Ovary (tissue), 9 donors: Measurements from ENCODE around the gene NSMF. TPM values are rescaled to one million over a fixed set of nuclear protein-coding genes. Genes with fewer than 3 reads are reported as not detected.

Experiments
- DNase-seq, 5 donors: peaks; one replicate each; pipeline ENCODE4 v3.0.0-alpha.2; 2019 to 2020
- H3K27ac ChIP-seq, 2 donors: fragments of 200-600 bp; one replicate each; pipeline versions ENCODE4 v1.5.1 to v1.8.0; 2019 to 2022
- H3K27me3 ChIP-seq: fragments of 200-600 bp; one replicate; pipeline ENCODE4 v1.8.0; 2022
- H3K36me3 ChIP-seq: fragments of 200-600 bp; sonication (generic); one replicate; pipeline ENCODE4 v1.5.1; 2019
- H3K4me1 ChIP-seq: one replicate; pipeline ENCODE4 v1.8.1; 2013; ENCODE audit warnings: mild to moderate bottlenecking, moderate library complexity; ENCODE audit not compliant: insufficient read depth
- H3K4me3 ChIP-seq: fragments of 200-600 bp; sonication (generic); one replicate; pipeline ENCODE4 v1.5.1; 2017
- H3K9me3 ChIP-seq, 2 donors: fragments of 200-600 bp in 1 of 2; sonication (generic) in 1 of 2; one replicate each; pipeline versions ENCODE4 v1.5.1 to v1.8.1; 2013 to 2019; ENCODE audit warnings: mild to moderate bottlenecking in 1 of 2, moderate library complexity in 1 of 2
- EP300 ChIP-seq: sonication (generic); formaldehyde crosslinking; IDR thresholded peaks from one replicate; pipeline ENCODE4 v1.6.1; 2017; ENCODE audit warnings: antibody characterized with exemption
- POLR2A ChIP-seq: fragments of 450-650 bp; IDR thresholded peaks from one replicate; pipeline ENCODE4 v1.6.1; 2017; ENCODE audit warnings: antibody characterized with exemption, mild to moderate bottlenecking, moderate library complexity
- WGBS, 3 donors: extraction: QIAGEN DNeasy Blood & Tissue Kit in 1 of 3; methylation state at CpG; one replicate each; pipeline versions ENCODE4 v1.1.5 to v1.1.7; 2013 to 2017; 5-methylcytosine and 5-hydroxymethylcytosine counted together
- intact Hi-C, 4 donors: fragments of 100-400 bp; cut with DNase I; formaldehyde crosslinking; loops; one replicate each; pipeline versions ENCODE4 v1.11.0 to v1.15.1; 2022 to 2023
- polyA plus RNA-seq, 2 donors: library from polyadenylated mRNA; stranded (reverse); fragments of 200-250 nt in 1 of 2; fragments of 350-450 nt in 1 of 2; fragmentation: Illumina TruSeq in 1 of 2; extraction: RNeasy Lipid Tissue Mini Kit (QIAGEN cat#74804) in 1 of 2; gene quantifications; one replicate each; pipeline ENCODE4 v1.2.3, GENCODE V29; 2013 to 2014
- total RNA-seq, 7 donors: library from RNA; depleted of rRNA in 2 of 7; stranded (reverse); fragments of >200 nt in 2 of 7; fragmentation: NEBNext Ultra II Directional in 3 of 7; extraction: Animal tissue kit (Norgen Biotek cat#: 25700) in 3 of 7; gene quantifications; one replicate each; pipeline versions ENCODE4 v1.1.0 to v1.2.4, GENCODE V29; 2016 to 2023
- TF ChIP-seq, protein P1 (sequence below), 3 donors: fragments of 450-650 bp in 2 of 3; fragments of 200-600 bp in 1 of 3; IDR thresholded peaks; one replicate each; pipeline versions ENCODE4 v1.5.1 to v1.8.0; 2016 to 2022; ENCODE audit warnings: antibody characterized with exemption in 3 of 3, mild to moderate bottlenecking in 1 of 3
- donor health status: DM: no; HTN: no; CAD: no; lungs with moderate emphysema.
- donor health status: DM: no; HTN: no; CAD: no.
- donor health status: Bipolar disorder and iron deficiency.
- donor health status: DM: yes; HTN: yes; CAD: no.
- donor health status: DM: no; HTN: no; CAD: no.
- donor health status: DM: yes; HTN: yes; CAD: no.

Gene NSMF
- total and polyA plus RNA-seq, 9 donors: 22.9 to 50.3 (median 29.5) TPM

DNA sequence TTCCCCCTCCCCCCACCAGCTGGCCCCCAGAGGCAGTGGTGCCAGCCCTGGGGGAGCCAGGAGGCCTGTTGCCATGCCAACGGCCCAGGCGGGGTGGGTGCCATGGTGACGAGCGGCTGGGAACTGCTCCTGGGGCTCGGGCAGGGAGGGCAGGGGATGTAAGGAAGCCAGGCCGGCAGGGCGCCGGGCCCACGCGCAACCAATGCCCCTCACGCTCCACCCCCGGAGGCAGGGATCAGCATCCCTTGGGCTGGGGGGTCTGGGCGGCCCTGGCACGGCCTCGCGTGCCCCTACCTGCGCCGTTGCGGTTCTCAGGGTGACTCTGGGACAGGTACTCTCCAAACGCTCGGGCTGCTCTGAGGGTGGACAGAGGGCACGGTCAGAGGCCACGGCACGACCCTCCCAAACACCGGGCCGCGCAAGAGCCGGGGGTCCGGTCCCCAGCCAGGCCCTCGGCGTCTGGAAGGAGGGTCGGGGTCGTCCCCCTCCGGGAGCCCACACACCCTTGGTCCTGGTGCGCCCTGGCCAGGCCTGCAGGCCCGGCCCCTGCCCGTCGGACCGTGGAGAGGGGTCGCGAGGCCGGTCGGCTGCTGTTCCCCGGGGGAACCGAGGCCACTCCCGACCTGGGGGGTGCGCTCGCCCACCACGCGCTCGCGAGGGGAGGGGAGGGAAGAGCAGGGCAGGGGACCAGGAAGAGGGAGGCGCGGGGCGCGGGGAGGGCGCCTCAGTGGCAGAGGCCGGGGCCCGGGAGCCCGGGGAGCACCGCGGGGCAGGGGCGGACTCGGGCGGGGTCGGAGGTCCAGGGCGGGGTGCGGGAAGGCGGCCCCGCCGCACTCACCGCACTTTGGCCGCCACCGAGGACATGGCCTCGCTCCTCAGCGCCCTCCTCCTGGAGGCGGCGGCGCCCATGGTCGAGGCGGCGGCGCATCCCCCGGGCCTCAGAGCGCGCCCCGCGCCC is 661 bp downstream of the NSMF start:
- 7 to 19% (median 18%) methylated on average over 37 to 86 of the region's 88 CpGs for WGBS, 3 donors
- intact Hi-C loops: loop anchor here in 1 of 4 donors (2.0 kb wide), 1 partner anchor 36 kb away; the partner anchor contains the start of genes EXD3 and NOXA1
- no peaks in the 10 kb centered on the region for H3K27me3 ChIP-seq
- no peaks in the 10 kb centered on the region for H3K36me3 ChIP-seq
- DNase-seq: peak; percentile 38 to 73 (median 59)
- peak overlapping the region in 1 of 2 donors; percentile 72 for H3K27ac ChIP-seq
- H3K4me3 ChIP-seq: peak overlapping the region; percentile 46
- no peaks in the 10 kb centered on the region for H3K9me3 ChIP-seq
- H3K4me1 ChIP-seq: peaks cover 15% of the 10 kb centered on the region
- TF ChIP-seq POLR2A: no peak
- TF ChIP-seq EP300: no peak
- TF ChIP-seq, protein P1, sequence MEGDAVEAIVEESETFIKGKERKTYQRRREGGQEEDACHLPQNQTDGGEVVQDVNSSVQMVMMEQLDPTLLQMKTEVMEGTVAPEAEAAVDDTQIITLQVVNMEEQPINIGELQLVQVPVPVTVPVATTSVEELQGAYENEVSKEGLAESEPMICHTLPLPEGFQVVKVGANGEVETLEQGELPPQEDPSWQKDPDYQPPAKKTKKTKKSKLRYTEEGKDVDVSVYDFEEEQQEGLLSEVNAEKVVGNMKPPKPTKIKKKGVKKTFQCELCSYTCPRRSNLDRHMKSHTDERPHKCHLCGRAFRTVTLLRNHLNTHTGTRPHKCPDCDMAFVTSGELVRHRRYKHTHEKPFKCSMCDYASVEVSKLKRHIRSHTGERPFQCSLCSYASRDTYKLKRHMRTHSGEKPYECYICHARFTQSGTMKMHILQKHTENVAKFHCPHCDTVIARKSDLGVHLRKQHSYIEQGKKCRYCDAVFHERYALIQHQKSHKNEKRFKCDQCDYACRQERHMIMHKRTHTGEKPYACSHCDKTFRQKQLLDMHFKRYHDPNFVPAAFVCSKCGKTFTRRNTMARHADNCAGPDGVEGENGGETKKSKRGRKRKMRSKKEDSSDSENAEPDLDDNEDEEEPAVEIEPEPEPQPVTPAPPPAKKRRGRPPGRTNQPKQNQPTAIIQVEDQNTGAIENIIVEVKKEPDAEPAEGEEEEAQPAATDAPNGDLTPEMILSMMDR (IDR thresholded peaks at IDR 0.05): no peak

DNA sequence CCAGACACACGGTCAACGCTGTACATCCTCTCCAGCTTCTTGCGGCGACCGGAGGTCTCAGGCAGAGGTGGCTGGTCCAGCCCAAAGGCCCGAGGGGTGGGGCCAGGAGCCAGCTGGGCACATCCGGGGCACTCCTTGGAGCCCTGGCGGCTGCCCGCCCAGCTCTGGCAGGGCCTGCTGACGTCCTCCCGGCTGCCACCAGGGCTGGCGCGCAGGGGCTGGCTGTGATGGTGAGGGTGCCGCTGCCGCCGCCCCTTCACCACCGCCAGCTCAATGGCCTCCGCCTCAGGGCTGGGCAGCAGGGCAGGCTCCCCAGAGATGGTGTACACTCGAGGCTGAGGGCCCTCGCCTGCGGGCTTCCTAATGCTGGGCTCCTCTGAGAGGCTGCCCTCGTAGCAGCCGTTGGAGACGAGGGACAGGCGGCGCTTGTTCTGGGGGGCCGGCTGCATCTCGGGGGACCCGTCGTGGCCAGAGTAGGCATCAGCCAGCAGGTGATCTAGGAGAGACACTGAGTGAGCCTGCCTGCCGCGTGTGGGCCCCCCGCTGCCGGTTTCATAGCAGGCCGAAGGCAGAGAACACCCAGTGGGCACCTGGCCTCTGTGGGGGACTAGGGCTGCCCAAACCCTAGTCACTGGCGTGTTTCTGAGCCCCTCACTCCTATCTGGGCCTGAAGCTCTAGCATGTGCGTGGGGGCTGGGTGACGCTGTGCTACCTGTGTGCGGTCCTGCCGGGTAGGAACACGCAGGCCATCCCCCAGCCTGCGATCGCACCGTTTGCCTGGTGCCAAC is 1.5 kb downstream of the NSMF start:
- H3K36me3 ChIP-seq: no peaks in the 10 kb centered on the region
- 89 to 94% (median 90%) methylated on average over 29 to 44 of the region's 44 CpGs for WGBS, 3 donors
- no peaks in the 10 kb centered on the region for H3K27me3 ChIP-seq
- no peak for TF ChIP-seq EP300
- no peak for TF ChIP-seq POLR2A
- TF ChIP-seq, protein P1 (IDR thresholded peaks at IDR 0.05): no peak
- no peaks in the 10 kb centered on the region for H3K9me3 ChIP-seq
- H3K4me3 ChIP-seq: no peak overlapping the region
- DNase-seq: peak in 4 of 5 donors; percentile 15 to 65 (median 59)
- H3K27ac ChIP-seq: peak overlapping the region in 1 of 2 donors; percentile 30
- H3K4me1 ChIP-seq: peaks cover 15% of the 10 kb centered on the region
- intact Hi-C loops: loop anchor here in 1 of 4 donors (2.0 kb wide), 1 partner anchor 35 kb away; the partner anchor contains the start of genes EXD3 and NOXA1

DNA sequence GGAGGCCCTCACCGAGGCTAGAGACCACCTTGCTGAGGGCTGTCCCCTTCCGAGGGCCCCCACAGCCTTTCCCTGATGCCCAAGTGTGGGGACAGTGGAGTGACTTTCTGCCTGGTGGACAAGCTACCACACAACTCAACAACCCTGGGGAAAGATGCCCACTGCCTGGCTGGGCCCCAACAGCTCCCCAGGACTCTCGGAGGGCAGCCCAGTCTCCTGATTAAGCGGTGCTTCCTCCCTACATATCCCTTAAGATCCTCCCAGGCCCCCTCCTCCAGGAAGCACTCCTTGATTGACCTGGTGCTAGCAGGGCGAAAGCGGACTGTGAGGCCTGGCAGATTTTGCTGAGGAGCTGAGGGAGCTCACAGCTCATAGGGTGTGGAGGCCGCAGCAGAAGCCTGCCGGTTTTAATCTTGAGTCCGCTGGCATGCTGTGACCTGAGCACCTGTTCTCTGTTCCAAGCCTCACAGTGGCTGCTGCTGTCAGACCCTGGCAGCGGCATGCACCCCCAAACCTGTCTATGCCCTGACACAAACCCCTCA is 2.2 kb downstream of the NSMF start:
- H3K36me3 ChIP-seq: no peaks in the 10 kb centered on the region
- peak overlapping the region in 1 of 2 donors; percentile 38 for H3K27ac ChIP-seq
- intact Hi-C loops: no loop called here
- DNase-seq: peak; percentile 8 to 53 (median 37)
- WGBS, 3 donors: 79 to 81% (median 80%) methylated on average over 10 of the region's 10 CpGs
- TF ChIP-seq EP300 (no peak), POLR2A (no peak)
- H3K4me1 ChIP-seq: peaks cover 15% of the 10 kb centered on the region
- no peak overlapping the region for H3K4me3 ChIP-seq
- no peaks in the 10 kb centered on the region for H3K27me3 ChIP-seq
- H3K9me3 ChIP-seq: no peaks in the 10 kb centered on the region

DNA sequence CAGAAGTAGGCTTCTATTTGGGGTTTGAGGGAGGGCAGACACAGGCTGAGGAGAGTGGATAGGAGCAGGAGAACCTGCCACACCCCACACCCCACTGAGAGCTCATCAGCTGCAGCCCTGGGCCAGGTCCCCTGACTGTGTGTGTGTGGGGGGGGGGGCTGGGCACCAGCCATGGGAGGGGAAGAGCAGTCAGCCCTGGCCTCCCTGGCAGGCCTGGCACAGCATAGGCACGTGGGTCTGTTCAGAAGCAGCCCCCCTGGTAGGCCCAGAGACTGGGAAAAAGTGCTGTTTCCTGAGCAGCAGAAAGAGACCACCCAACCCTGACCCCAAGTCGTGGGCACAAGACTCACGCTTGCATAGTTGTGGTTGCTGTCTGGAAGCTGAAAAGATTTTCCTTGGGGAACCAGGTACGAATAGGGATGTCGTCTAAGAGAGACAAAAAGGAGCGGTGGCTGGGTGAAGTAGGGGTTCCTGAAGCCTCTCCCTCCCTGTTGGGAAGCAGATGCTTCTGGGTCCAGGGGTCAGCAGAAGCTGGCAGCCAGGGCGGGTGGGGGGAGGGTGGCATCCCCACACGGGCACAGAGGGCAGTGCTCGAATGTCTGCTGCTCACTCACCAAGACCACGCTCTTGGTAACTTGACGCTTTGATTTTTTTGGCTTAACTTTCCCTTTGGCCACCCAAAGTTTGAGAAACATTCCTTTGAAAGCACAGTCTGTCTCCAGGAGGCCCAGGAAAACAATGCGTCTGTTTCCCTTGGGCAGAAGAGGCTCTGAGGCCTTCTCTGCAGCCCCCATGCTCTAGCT is 2.9 kb downstream of the NSMF start:
- Histone ChIP-seq H3K36me3 (no peaks in the 10 kb centered on the region), H3K27ac (peak overlapping the region in 1 of 2 donors; percentile 38), H3K4me3 (no peak overlapping the region), H3K4me1 (peaks cover 15% of the 10 kb centered on the region), H3K27me3 (no peaks in the 10 kb centered on the region), H3K9me3 (no peaks in the 10 kb centered on the region)
- intact Hi-C loops: no loop called here
- TF ChIP-seq, protein P1 (IDR thresholded peaks at IDR 0.05): no peak
- TF ChIP-seq POLR2A (no peak), EP300 (no peak)
- 56 to 59% (median 57%) methylated on average over 12 of the region's 12 CpGs for WGBS, 3 donors
- DNase-seq: peak in 3 of 5 donors; percentile 17 to 43 (median 21)
